Esophagus squamous epithelium (tissue), 5 donors: ENCODE data around the gene NLRC5. TPM values are rescaled to one million over a fixed set of nuclear protein-coding genes. Genes with fewer than 3 reads are reported as not detected.

Experiments used
- DNase-seq: peaks from one replicate; lab custom pipeline; 2025; lab: John Stamatoyannopoulos, UW
- H3K27ac ChIP-seq, 4 donors: fragments of 200-600 bp; sonication (generic); one replicate each; pipeline ENCODE4 v1.5.1; 2016 to 2019; ENCODE audit warnings: mild to moderate bottlenecking in 1 of 4
- H3K27me3 ChIP-seq, 4 donors: fragments of 200-600 bp; sonication (generic); 1 replicate in 3 of 4; 2 replicates in 1 of 4; pipeline versions ENCODE4 v1.5.1 to v1.6.0; 2017 to 2021; ENCODE audit warnings: antibody characterized with exemption in 1 of 4
- H3K36me3 ChIP-seq, 3 donors: fragments of 200-600 bp; sonication (generic); one replicate each; pipeline ENCODE4 v1.5.1; 2016 to 2019
- H3K4me1 ChIP-seq, 3 donors: fragments of 200-600 bp; sonication (generic); one replicate each; pipeline ENCODE4 v1.5.1; 2017 to 2019
- H3K4me3 ChIP-seq, 4 donors: fragments of 200-600 bp; sonication (generic); 1 replicate in 3 of 4; 2 replicates in 1 of 4; pipeline ENCODE4 v1.5.1; 2016 to 2019; ENCODE audit warnings: mild to moderate bottlenecking in 2 of 4, moderate library complexity in 1 of 4
- H3K9me3 ChIP-seq, 3 donors: fragments of 200-600 bp; sonication (generic); one replicate each; pipeline ENCODE4 v1.5.1; 2016 to 2019
- POLR2A ChIP-seq, 4 donors: fragments of 450-650 bp; IDR thresholded peaks; one replicate each; pipeline ENCODE4 v1.6.1; 2017; ENCODE audit warnings: antibody characterized with exemption in 4 of 4, mild to moderate bottlenecking in 4 of 4, moderate library complexity in 3 of 4
- WGBS, 2 donors: methylation state at CpG; one replicate each; pipeline ENCODE4 v1.1.5; 2018; 5-methylcytosine and 5-hydroxymethylcytosine counted together
- intact Hi-C: fragments of 100-400 bp; cut with DNase I; formaldehyde crosslinking; loops from one replicate; pipeline ENCODE4 v1.15.0; 2022
- total RNA-seq, 4 donors: library from RNA; depleted of rRNA; stranded (reverse); fragments of >200 nt; gene quantifications; one replicate each; pipeline ENCODE4 v1.1.0, GENCODE V29; 2016
- TF ChIP-seq, protein P1 (sequence below), 6 experiments: fragments of 450-650 bp in 4 of 6; fragments of 200-600 bp in 2 of 6; sonication (generic) in 2 of 6; IDR thresholded peaks; one replicate each; pipeline ENCODE4 v1.5.1; 2016 to 2019; ENCODE audit warnings: antibody characterized with exemption in 6 of 6, mild to moderate bottlenecking in 4 of 6, moderate library complexity in 4 of 6
- donor health status: DM: yes; HTN: yes; CAD: no.

The NLRC5 gene
- total RNA-seq, 4 donors from 2014 or later: 7.7 to 25.2 (median 14.1) TPM

DNA sequence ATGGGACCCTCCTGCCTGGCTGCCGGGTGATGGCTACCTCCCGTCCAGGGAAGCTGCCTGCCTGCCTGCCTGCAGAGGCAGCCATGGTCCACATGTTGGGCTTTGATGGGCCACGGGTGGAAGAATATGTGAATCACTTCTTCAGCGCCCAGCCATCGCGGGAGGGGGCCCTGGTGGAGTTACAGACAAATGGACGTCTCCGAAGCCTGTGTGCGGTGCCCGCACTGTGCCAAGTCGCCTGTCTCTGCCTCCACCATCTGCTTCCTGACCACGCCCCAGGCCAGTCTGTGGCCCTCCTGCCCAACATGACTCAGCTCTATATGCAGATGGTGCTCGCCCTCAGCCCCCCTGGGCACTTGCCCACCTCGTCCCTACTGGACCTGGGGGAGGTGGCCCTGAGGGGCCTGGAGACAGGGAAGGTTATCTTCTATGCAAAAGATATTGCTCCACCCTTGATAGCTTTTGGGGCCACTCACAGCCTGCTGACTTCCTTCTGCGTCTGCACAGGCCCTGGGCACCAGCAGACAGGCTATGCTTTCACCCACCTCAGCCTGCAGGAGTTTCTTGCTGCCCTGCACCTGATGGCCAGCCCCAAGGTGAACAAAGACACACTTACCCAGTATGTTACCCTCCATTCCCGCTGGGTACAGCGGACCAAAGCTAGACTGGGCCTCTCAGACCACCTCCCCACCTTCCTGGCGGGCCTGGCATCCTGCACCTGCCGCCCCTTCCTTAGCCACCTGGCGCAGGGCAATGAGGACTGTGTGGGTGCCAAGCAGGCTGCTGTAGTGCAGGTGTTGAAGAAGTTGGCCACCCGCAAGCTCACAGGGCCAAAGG lies 36.8 kb downstream of the NLRC5 start:
- peaks cover 0 to 54% (median 14%) of the 10 kb centered on the region in 3 donors for H3K36me3 ChIP-seq
- H3K4me1 ChIP-seq: peaks cover 0 to 7% (median 0%) of the 10 kb centered on the region in 3 donors
- intact Hi-C loops: no loop called here
- no peak overlapping the region for H3K27ac ChIP-seq
- H3K9me3 ChIP-seq: no peaks in the 10 kb centered on the region
- H3K27me3 ChIP-seq: no peaks in the 10 kb centered on the region
- H3K4me3 ChIP-seq: no peak overlapping the region
- DNase-seq: no peak
- TF ChIP-seq, protein P1, sequence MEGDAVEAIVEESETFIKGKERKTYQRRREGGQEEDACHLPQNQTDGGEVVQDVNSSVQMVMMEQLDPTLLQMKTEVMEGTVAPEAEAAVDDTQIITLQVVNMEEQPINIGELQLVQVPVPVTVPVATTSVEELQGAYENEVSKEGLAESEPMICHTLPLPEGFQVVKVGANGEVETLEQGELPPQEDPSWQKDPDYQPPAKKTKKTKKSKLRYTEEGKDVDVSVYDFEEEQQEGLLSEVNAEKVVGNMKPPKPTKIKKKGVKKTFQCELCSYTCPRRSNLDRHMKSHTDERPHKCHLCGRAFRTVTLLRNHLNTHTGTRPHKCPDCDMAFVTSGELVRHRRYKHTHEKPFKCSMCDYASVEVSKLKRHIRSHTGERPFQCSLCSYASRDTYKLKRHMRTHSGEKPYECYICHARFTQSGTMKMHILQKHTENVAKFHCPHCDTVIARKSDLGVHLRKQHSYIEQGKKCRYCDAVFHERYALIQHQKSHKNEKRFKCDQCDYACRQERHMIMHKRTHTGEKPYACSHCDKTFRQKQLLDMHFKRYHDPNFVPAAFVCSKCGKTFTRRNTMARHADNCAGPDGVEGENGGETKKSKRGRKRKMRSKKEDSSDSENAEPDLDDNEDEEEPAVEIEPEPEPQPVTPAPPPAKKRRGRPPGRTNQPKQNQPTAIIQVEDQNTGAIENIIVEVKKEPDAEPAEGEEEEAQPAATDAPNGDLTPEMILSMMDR (IDR thresholded peaks at IDR 0.05): no peak
- no peak for TF ChIP-seq POLR2A (IDR thresholded peaks at IDR 0.05)
- WGBS, 2 donors: 76% methylated on average over 9 to 10 of the region's 21 CpGs

DNA sequence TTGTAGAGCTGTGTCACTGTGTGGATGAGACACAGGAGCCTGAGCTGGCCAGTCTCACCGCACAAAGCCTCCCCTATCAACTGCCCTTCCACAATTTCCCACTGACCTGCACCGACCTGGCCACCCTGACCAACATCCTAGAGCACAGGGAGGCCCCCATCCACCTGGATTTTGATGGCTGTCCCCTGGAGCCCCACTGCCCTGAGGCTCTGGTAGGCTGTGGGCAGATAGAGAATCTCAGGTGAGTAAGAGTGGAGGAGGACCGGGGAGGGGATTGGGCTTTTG lies 37.4 kb downstream of the NLRC5 start:
- no peak for TF ChIP-seq POLR2A (IDR thresholded peaks at IDR 0.05)
- TF ChIP-seq, protein P1 (IDR thresholded peaks at IDR 0.05): no peak
- Histone ChIP-seq H3K9me3 (no peaks in the 10 kb centered on the region), H3K27me3 (no peaks in the 10 kb centered on the region), H3K36me3 (peaks cover 0 to 54% (median 8%) of the 10 kb centered on the region in 3 donors), H3K4me3 (no peak overlapping the region), H3K27ac (no peak overlapping the region), H3K4me1 (peaks cover 0 to 7% (median 0%) of the 10 kb centered on the region in 3 donors)
- WGBS, 2 donors: 100% methylated on average over 2 of the region's 3 CpGs; no CpG with 5 or more reads in 1 of the 2 donors
- intact Hi-C loops: no loop called here
- no peak for DNase-seq

DNA sequence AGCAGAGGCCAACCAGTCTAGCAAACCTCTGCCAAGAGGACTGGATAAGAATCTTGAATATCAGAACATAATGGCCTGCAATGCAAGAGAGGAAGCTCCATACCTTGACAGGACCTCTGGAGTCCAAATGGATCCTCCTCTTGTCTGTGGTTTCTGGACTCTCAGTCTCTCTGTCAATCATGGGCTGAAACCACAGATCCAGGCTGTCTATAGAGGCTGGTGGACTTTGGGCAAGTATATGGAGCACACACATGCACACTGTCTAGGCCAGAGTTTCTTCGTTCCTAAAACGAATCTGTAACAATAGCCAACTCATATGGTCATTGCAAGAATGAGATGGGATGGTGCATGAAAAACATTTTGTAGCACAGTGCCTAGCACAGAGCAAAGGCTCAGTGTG lies 37.7 kb downstream of the NLRC5 start:
- H3K9me3 ChIP-seq: no peaks in the 10 kb centered on the region
- intact Hi-C loops: no loop called here
- peaks cover 0 to 7% (median 0%) of the 10 kb centered on the region in 3 donors for H3K4me1 ChIP-seq
- H3K27ac ChIP-seq: no peak overlapping the region
- H3K4me3 ChIP-seq: no peak overlapping the region
- WGBS, 2 donors: 92 to 96% methylated on average over 2 of the region's 2 CpGs
- no peaks in the 10 kb centered on the region for H3K27me3 ChIP-seq
- no peak for DNase-seq
- no peak for TF ChIP-seq POLR2A (IDR thresholded peaks at IDR 0.05)
- TF ChIP-seq, protein P1 (IDR thresholded peaks at IDR 0.05): no peak
- peaks cover 0 to 54% (median 5%) of the 10 kb centered on the region in 3 donors for H3K36me3 ChIP-seq

DNA sequence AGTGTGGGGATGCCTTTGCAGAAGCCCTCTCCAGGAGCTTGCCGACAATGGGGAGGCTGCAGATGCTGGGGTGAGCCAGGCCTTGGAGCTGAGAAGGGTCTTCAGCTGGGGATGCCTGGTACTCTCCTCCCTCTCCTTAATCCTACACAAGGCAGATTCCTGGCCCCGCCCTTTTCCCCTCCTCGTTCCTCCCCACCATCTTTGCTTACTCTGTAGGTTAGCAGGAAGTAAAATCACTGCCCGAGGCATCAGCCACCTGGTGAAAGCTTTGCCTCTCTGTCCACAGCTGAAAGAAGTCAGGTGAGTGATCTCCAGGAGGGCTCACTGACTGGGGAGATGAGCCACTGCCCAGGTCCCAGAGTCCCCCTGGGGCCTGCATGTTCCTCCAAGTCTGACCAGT lies 38.7 kb downstream of the NLRC5 start:
- Histone ChIP-seq H3K36me3 (peaks cover 0 to 51% (median 0%) of the 10 kb centered on the region in 3 donors), H3K9me3 (no peaks in the 10 kb centered on the region), H3K27ac (no peak overlapping the region), H3K4me1 (peaks cover 0 to 7% (median 0%) of the 10 kb centered on the region in 3 donors), H3K27me3 (no peaks in the 10 kb centered on the region), H3K4me3 (no peak overlapping the region)
- intact Hi-C loops: no loop called here
- DNase-seq: no peak
- 33 to 61% methylated on average over 1 to 3 of the region's 4 CpGs for WGBS, 2 donors
- TF ChIP-seq, protein P1 (IDR thresholded peaks at IDR 0.05): no peak
- TF ChIP-seq POLR2A (IDR thresholded peaks at IDR 0.05): no peak
